Right ventricle myocardium superior (tissue), 1 donor: Measurements from ENCODE around the gene PLCH2. TPM values are rescaled to one million over a fixed set of nuclear protein-coding genes. Genes with fewer than 3 reads are reported as not detected.
A peak's percentile ranks its signal among the peaks of the same experiment; 100 is the strongest.
"Not testable (repeated sequence)": the region's sequence is repeated elsewhere in the genome, so short reads cannot be mapped to it uniquely, and the experiment has no call there.

ENCODE experiments used
- ATAC-seq: fragments of 200-7000 bp; cut with Tn5 transposase; one replicate; pipeline ENCODE4 v1.9.1; 2020; ENCODE audit warnings: mild to moderate bottlenecking; ENCODE audit not compliant: poor library complexity
- DNase-seq: peaks from one replicate; pipeline ENCODE4 v3.0.0-alpha.2; 2020
- intact Hi-C: fragments of 100-400 bp; cut with DNase I; formaldehyde crosslinking; loops from one replicate; pipeline ENCODE4 v1.11.2; 2022
- total RNA-seq: library from RNA; stranded (reverse); fragmentation: NEBNext Ultra II Directional; extraction: Animal tissue kit (Norgen Biotek cat#: 25700); gene quantifications from one replicate; pipeline ENCODE4 v1.2.1, GENCODE V29; 2021
- donor health status: DM: no; HTN: yes; CAD: no; lungs with severe emphysema.

PLCH2 gene
- total RNA-seq, 1 donor from 2014 or later: 0.13 TPM

DNA sequence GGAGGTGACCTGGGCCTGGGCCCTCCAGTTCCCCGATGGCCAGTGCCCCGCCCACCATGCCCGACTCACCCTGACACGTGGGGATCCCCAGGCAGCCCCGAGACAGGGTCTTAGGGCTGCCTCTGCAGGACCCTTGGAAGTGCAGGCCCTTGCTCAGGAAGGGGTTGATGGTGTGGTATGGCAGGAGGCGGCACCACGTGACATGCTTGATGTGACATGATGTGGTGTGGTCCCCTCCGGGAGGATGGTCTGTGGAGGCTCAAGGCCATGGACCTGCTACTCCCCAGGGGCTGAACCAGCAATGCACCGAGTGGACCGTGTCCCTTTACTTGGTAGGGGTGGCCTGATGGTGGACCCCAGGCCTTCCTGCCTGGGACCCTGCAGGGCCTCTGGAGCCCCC, 21.9 kb upstream of the PLCH2 start:
- DNase-seq (no peak), ATAC-seq (no peak)
- intact Hi-C loops: no loop called here

DNA sequence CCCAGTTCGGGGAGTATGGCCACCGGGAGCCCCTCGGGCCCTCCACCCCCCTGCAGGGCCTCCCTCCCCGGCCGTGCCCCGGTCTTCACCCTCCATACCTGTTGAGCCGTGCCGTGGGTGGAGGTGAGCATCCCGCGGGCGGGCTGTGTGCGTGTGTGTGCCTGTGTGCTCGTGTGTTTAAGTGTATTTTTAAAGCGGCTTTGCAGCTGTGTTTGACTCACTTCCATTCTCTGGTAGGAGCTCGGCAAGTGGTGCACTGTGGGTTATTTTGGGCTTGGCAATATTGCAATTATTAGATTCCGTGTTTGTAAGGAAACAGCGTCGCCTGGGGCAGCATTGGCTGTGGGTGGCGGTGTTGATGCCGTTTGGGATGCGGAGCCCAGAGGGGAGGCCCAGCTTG, 20.3 kb upstream of the PLCH2 start:
- no peak for DNase-seq
- ATAC-seq: no peak
- intact Hi-C loops: no loop called here

DNA sequence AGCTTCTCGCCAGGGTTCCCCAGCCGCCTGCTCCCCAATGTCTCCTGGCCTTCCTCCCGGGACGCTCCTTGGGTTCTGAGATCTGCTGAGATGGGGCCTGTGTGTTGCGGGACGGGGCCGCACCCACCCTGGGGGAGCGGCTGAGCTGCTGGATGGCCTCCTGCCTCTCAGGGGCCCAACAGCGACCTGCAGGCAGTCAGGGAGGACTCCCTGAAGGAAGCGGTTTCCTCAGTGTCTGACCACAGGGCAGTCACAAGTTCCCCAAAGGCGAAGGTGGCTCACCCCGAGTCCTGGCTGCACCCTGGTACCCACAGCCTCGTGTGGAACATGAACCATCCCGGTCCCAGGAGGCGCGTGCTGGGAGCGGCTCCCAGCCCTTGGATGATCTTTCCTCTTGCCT, 18.6 kb upstream of the PLCH2 start:
- no peak for ATAC-seq
- DNase-seq: no peak
- intact Hi-C loops: no loop called here

DNA sequence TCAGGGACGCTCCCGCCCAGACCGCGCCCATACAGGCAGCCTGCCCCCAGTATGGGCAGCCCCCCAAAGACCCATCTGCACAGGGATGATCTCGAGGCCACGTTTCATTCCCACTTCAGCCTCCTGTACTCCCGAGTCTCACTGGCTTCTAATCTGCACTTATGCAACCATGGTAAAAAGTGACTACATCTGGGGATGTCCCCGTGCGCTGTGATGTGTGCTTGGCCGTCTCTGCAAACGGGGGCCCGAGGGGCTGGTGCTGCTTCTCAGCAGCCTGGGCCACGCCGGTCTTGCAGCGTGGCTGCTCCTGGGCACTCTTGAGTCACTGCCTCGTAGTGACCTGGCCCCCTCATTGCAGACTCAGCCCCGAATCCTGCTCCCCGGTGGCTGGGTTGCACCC, 17.4 kb upstream of the PLCH2 start:
- intact Hi-C loops: no loop called here

DNA sequence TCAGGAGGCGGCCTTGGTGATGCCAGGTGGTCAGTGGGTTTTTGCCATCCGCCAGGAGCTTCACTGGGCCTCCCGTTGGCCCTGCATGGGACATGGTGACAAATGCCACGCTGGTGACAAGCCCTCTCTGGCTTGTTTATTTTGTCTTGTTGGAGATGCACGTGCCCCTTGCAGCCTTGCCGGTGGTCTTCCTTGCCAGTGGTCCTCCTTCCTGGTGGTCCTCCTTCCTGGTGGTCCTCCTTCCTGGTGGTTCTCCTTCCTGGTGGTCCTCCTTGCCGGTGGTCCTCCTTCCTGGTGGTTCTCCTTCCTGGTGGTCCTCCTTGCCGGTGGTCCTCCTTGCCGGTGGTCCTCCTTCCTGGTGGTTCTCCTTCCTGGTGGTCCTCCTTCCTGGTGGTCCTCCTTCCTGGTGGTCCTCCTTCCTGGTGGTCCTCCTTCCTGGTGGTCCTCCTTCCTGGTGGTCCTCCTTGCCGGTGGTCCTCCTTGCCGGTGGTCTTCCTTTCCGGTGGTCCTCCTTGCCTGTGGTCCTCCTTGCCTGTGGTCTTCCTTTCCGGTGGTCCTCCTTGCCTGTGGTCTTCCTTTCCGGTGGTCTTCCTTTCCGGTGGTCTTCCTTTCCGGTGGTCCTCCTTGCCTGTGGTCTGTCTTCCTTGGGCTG, 16.9 kb upstream of the PLCH2 start:
- ATAC-seq, intact Hi-C loops, DNase-seq: not testable (repeated sequence)

More for the DNA sequence above, 17.4 kb upstream of the PLCH2 start:
- no peak for DNase-seq
- no peak for ATAC-seq

DNA sequence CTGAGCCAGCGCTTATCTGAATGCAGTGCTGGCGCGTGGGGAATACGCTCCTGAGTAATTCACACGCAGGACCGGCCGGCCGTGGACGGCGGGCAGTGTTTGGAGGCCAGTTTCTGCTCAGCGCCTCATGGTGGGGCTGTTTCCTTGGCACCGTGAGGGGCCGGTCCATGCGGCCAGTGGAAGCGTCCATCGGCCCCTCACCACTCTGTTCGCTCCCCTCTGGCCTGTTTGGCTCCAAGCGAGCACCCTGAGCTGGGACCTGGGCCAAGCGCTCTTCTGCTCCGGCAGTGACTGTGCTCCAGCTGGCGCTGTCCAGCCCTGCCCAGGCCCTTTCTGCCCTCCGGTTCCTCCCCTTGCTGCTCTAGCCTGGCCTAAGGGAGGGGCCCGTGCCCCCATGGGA, 16.3 kb upstream of the PLCH2 start:
- intact Hi-C loops: no loop called here

DNA sequence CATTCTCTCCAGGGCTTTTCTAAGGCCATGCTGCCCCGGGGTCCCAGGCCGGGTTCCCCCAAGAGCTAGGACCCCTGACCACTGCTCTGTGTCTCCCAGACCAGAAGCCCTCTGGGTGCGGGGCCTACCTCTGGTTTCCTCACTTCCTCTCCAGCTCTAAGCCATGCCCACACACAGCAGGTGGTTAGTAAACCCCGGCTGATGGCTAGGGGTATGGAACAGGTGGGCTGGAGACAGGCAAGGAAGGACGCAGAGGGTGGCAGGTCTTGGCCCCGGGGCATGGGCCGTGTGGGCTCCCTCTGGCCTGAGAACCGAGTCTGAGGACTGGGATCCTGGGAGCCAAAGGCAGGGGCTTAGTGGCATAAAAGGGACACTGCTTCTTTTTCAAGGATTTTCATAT, 15.9 kb upstream of the PLCH2 start:
- intact Hi-C loops: no loop called here
- DNase-seq (no peak), ATAC-seq (no peak)

More for the DNA sequence above, 16.3 kb upstream of the PLCH2 start:
- peak; percentile 76 for DNase-seq
- peak; percentile 91 for ATAC-seq

DNA sequence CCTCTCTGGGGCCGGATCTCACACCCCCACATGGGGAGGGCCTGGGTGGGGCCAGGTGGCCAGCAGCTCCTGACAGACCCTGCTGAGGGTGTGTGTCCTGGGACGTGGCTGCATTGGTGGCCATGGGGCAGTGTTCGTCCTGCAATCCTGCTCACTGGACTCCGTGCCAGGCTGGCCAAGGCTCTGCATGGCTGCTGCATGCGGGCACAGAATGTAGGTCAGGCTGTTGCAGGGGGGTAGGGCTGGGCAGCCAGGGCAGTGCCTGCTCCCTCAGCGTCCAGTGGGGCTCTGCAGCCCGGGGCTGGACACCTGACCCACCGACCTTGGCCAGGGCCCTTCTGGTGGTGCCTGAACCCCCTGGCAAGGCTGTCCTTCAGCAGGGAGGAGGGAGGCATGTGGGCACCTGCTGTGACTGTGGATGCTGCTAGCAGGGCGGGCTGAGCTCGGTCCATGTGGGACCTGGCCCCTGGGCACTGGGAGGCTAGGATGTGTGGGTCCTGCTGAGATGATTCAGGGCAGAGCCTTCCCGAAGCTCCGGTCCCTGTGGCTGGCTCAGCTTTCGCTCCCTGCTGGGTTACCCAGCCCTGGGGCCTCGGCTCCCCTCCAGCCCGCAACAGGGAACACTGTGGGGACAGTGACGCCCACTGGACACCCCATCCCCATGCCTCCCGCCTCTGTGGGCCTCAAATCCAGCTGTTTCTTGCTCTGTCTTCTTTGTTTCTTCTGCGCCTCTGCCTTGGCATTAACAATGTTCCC, 14.9 kb upstream of the PLCH2 start:
- intact Hi-C loops: no loop called here
- ATAC-seq: no peak
- DNase-seq: no peak

DNA sequence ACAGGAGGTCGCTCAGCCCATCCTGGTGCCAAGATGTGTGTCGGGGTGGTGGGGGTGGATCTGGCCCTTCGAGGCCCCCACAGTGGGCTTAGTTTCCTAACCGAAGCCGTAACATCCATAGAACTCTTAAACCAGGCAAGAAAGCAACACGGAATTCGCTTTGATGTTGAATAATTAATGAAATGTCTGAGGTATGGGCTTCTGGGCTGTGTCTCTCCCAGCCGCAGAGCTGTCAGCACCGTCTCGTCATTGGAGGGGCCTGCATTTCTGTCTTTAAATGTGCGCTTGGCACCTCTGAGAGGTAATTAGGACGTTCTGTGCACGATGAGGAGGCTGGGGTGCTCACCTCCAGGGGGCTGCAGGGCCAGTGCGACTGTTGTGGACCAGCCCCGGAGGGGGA, 13.3 kb upstream of the PLCH2 start:
- intact Hi-C loops: no loop called here
- DNase-seq (no peak), ATAC-seq (no peak)

DNA sequence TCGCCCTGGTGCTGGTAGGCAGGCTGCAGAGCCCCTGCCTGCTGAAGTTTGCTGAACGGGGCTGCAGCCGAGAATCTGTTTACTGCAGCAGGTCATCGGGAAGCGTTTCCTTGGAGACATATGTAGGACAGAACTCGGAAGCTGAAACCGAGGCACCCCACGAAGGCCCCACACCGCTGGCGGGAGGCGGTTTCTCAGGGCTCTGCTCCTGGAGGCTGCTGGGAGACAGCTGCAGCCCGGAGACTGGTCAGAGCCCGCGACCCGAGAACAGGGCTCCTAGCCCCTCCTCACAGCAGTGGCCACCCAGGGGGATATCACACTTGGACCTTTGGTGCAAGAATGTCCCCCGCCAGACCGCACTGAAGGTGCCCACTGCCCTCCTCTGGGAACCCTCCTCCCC, 12.7 kb upstream of the PLCH2 start:
- no peak for DNase-seq
- ATAC-seq: no peak
- intact Hi-C loops: no loop called here

DNA sequence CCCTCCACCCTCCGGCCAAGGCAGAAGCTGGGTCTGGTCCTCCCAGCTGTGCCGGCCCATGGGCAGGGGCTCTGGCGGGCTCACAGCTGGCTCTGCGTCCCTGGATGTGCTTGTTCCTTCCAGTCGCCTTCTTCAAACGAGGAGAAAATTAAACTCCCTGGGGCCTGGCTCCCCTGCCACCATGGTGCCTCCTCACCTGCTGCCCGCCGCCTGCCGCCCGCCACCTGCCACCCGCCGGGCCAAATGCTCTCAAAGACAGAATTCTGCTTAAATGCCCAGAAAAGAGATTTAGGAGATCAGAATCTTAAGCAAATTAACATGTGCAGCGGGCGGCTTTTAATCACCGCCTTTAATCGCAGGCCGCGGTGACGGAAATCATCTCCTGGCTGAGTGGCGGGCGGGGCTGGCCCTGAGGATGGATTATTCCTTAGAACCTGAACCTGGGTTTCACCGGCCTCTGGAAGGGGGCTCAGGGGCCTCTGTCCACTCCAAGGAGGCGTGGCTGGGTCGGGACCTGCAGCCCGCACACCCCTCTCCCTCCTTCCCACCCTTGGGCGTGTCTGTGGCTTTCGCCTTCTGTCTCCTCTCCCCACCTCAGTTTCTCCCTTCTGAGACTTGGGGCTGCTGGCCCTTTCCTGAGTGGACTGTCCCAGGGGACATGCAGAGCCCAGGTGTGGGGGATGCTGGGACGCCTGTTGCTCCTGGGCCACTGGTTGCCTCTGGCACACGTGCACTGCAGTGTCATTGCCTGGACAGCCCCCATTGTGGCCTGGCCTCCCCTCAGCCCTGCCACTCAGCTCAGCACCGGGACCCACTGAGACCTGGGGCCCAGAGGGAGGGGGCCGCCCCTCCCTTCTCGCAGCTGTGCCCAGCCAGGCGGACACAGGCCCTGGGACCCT, 10.5 kb upstream of the PLCH2 start:
- DNase-seq (no peak), ATAC-seq (no peak)
- intact Hi-C loops: no loop called here

DNA sequence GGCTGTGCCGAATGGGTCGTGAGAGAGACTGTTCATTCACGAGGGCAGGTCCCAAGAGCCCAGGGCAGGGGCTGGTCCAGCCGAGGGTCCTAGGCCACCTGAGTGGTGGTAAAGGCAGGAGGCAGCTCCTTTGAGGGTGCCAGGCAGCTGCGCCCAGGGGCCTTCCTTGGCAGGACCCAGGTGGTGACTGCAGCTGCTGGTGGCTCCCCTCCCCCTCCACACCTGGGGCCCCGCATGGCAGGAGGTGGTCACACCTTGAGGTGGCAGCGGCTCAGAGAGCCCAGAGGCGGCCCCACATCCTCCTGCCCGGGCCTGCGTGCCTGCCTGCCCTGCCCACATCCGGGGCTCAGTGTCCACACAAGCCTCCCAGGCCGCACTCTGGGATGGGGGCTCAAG, 9.8 kb upstream of the PLCH2 start:
- no peak for ATAC-seq
- no peak for DNase-seq
- intact Hi-C loops: no loop called here

DNA sequence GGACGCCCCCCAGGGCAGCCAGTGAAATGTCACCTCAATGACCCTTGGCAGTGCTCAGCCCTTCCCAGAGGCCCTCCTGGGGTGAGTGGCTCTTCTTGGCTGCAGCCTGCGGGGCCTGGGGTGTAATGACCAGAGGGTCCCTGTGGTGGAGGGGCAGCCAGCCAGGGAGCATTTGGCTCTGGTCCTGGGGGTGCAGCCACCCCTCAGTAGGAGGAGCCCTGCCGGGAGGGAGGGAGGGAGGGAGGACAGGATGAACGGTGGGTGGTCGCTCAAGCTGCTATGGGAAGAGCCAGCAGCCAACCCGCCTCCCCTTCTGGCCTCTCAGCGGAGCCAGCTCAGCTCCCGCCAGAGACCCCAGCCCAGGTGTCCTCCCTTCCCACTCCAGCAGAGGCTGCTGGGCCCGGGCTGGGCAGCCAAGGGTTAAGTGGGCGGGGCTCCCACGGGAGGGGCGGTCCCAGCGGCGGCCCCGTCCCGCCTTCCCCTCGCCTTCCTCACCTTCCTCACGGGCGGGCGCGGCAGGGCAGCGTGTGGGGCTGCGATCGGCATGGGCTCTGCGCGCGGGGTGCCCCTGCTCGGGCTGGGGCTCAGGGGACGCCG, 9.0 kb upstream of the PLCH2 start:
- intact Hi-C loops: no loop called here

DNA sequence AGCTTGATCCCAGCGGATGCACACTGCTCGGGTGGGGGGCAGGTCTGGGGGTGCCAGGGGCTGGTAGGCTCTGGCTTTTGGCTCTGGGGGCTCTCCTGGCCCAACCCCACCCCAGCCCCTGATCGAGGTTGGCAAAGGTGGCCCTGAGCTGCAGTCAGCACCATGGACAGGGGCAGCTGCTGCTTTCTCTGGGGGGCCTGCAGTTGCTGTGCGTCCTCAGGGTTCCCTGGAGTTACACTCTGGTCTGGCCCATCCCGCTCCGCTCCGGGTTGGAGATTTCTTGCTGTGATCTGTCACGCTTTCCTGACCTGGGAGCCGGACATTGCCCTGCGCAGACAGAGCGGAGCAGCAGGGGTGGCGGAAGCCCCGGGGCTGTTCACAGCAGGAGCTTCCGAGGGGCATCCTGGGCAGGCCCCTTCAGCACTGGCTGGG, 8.0 kb upstream of the PLCH2 start:
- ATAC-seq: no peak
- no peak for DNase-seq
- intact Hi-C loops: no loop called here

More for the DNA sequence above, 9.0 kb upstream of the PLCH2 start:
- no peak for DNase-seq
- no peak for ATAC-seq

DNA sequence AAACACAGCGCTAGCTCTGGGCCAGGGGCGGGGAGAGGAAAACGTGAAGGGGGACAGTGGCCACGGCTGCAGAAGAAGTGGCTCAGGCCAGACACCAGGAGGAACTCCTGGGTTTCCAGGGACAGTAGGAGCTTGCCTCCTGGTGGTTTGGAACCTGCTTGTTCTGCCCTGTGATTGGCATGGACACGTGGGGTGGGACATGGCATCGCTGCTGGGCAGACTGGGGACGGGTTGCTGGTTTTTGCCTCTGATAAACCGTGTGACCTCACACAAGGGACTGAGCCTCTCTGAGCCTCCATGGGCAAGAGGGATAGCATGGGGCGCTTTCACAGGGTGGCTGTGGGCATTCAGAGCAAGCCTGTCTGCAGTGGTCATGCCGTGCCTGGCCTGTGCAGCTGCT, 7.5 kb upstream of the PLCH2 start:
- ATAC-seq: no peak
- intact Hi-C loops: no loop called here
- no peak for DNase-seq

DNA sequence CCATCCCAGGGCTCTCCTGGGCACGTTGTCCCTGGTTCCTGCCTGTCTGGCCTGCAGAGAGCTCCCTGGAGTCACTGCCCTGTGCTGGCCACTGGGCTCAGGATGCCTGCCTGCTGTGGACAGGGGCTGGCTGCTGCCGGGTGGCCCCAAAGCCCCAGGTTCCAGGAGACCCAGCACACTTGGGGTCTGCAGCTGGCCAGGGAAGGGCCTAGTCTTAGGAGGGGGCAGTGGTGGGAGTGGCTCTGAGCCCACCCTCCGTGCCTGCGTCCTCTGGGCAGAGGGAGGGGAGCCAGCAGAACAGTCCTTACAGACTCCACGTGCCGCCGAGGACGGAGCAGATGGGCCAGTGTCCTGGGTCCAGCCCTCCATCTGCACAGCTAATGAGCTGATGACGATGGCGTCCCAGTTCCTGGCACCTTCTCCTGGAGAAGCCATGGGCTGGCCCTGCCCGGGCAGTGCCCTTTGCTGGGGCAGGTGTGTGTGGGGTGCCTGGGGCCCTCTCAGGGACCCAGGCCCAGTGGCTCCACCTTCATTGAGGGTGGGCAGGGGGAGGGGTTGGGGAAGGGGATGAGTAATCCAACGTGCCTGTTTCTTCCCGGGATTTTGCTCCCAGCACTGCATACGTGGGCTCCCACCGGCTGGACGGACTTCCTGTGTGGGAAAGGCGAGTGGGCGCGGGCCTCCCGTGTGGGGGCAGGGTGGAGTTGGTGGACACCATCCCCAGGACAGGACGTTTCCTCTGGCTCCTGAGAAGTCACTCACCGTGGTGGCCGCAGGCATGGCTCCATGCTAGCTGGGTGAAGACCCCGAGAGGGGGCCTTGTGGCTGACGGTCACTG, 6.8 kb upstream of the PLCH2 start:
- DNase-seq (no peak), ATAC-seq (no peak)
- intact Hi-C loops: no loop called here

DNA sequence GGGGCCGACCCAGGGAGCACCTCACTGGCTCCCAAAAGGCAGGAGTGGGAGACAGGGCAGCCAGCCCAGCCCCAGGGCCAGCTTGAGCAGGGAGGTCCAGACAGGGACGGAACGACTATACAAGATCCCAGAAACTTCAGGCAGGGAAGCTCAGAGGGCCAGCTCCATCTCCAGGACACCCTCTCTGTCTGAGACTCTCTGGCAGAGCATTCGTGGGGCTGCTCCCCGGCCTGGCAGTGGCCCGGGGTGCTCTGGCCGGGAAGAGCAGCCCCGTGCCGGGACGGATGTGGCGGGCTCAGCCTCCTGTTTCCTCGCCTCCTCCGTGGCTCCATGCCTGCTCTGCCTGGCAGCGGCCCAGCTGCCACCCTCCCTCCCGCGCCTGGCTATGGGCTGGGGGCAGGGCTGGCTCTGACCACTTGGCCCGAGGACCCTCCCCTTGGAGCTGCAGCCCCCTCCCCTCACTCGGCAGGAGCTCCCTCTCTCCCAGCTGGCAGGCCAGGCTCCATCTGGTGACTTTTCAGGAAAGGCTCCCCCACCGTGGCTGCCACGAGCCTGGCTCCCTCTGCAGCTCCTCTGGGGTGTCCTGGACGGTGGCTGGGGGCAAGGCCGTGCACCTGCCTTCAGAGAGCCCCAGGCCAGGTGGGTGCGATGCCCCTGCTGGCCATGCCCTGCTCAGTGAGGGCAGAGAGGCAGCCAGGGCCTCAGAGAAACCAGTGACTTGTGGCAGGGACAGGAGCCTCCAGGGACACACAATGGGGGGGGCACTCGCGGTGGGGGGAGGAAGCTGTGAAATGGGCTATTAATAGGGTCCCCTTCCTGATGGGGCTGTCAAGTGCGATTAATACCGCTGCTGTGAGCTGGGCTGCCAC, 5.6 kb upstream of the PLCH2 start:
- no peak for ATAC-seq
- intact Hi-C loops: no loop called here
- no peak for DNase-seq

DNA sequence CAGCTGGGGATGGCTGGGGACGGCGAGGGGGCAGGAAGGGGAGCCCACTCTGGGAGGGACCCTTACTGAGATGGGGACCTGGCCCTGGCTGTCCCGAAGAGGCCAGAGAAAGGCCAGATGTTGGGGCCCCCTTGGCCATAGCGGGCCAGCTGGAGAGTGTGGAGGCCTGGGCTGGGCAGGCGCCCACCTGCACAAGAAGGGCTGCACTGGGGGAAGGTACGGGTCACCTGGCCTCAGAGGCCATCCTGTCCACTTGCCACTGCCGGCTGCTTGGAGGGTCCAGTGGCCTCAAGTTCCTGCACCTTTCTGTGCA, 5.0 kb upstream of the PLCH2 start:
- DNase-seq: no peak
- no peak for ATAC-seq
- intact Hi-C loops: no loop called here
